RPMI7951 (cell line): ENCODE data around the gene COG5. TPM values are rescaled to one million over a fixed set of nuclear protein-coding genes. Genes with fewer than 3 reads are reported as not detected.
"Not testable (repeated sequence)": the region's sequence is repeated elsewhere in the genome, so short reads cannot be mapped to it uniquely, and the experiment has no call there.

ENCODE experiments used
- DNase-seq: peaks from one replicate; pipeline ENCODE4 v3.0.0-alpha.2; 2012; ENCODE audit warnings: low read depth
- total RNA-seq: library from RNA; depleted of rRNA; stranded (reverse); fragments of >200 nt; shearing (Covaris generic); gene quantifications from 2 replicates; pipeline ENCODE4 v1.2.3, GENCODE V29; 2014

Gene COG5
- total RNA-seq, 1 experiment from 2014 or later: 21.5 TPM

- DNase-seq: peak; percentile 77
Observed at GRCh38 chr7:107579885-107580715, 16.4 kb upstream of the COG5 start, which contains the start of gene BCAP29. Gene BCAP29, plus strand, starts transcription at chr7:107580246. Its CDS starts 527 bp downstream, at chr7:107580773.

GRCh38 chr7:107579554-107579884 lies 15.8 kb upstream of the COG5 start:
- no peak for DNase-seq

GRCh38 chr7:107573537-107573936 lies 9.8 kb upstream of the COG5 start:
- no peak for DNase-seq

GRCh38 chr7:107570298-107570697 lies 6.6 kb upstream of the COG5 start:
- DNase-seq: no peak

- peak; percentile 73 for DNase-seq
Observed at GRCh38 chr7:107564553-107565298, 1.0 kb upstream of the COG5 start.

- peak; percentile 31 for DNase-seq
Observed at GRCh38 chr7:107563081-107563774, 492 bp downstream of the COG5 start.

- no peak for DNase-seq
Observed at GRCh38 chr7:107560898-107561516, 2.7 kb downstream of the COG5 start.

GRCh38 chr7:107559864-107560263 lies 3.9 kb downstream of the COG5 start:
- DNase-seq: peak; percentile 42

- no peak for DNase-seq
Observed at GRCh38 chr7:107555893-107556292, 7.8 kb downstream of the COG5 start.

- DNase-seq: no peak
Observed at GRCh38 chr7:107551936-107552335, 11.8 kb downstream of the COG5 start.

- DNase-seq: no peak
Observed at GRCh38 chr7:107544848-107545591, 18.7 kb downstream of the COG5 start.

- no peak for DNase-seq
Observed at GRCh38 chr7:107543338-107543993, 20.3 kb downstream of the COG5 start.

GRCh38 chr7:107538001-107538400 lies 25.7 kb downstream of the COG5 start:
- DNase-seq: no peak

GRCh38 chr7:107537228-107537627 lies 26.5 kb downstream of the COG5 start:
- DNase-seq: not testable (repeated sequence)

GRCh38 chr7:107534139-107534538 lies 29.6 kb downstream of the COG5 start:
- DNase-seq: no peak

GRCh38 chr7:107530751-107531150 lies 33.0 kb downstream of the COG5 start:
- no peak for DNase-seq

- peak; percentile 83 for DNase-seq
Observed at GRCh38 chr7:107528461-107528860, 35.3 kb downstream of the COG5 start.

GRCh38 chr7:107527196-107527595 lies 36.5 kb downstream of the COG5 start:
- DNase-seq: no peak

- DNase-seq: no peak
Observed at GRCh38 chr7:107526672-107527071, 37.0 kb downstream of the COG5 start.

- peak; percentile 20 for DNase-seq
Observed at GRCh38 chr7:107506674-107507339, 56.9 kb downstream of the COG5 start.
